A549 (cell line): ENCODE results near the gene CACNA1C. TPM values are rescaled to one million over a fixed set of nuclear protein-coding genes. Genes with fewer than 3 reads are reported as not detected.

Source experiments
- ATAC-seq, 2 experiments: fragments of 200-7000 bp in 1 of 2; fragments of >200 bp in 1 of 2; cut with Nextera tagmentation in 1 of 2; cut with Tn5 transposase in 1 of 2; 3 replicates each; pipeline versions ENCODE4 v1.8.0 to v1.9.1; 2018 to 2020; ENCODE audit warnings: mild to moderate bottlenecking in 1 of 2, moderate library complexity in 1 of 2
- CTCF ChIA-PET: fragments of 300-600 bp; sonication (Branson Sonifier 250); formaldehyde crosslinking; extraction: SDS; loops from one replicate; lab custom pipeline; 2021; ENCODE audit warnings: antibody characterized with exemption, inconsistent platforms; lab: Yijun Ruan, JAX
- POLR2A ChIA-PET: fragments of 350-600 bp; formaldehyde crosslinking; extraction: SDS; loops from one replicate; lab custom pipeline; 2021; ENCODE audit warnings: antibody characterized with exemption, inconsistent platforms; lab: Yijun Ruan, JAX
- DNase-seq, 2 experiments: peaks; one replicate each; pipeline versions ENCODE4 v3.0.0 to v3.0.0-alpha.2; 2011 to 2016; ENCODE audit warnings: low read depth in 1 of 2, low spot score in 1 of 2
- FAIRE-seq: peaks from 2 replicates; lab custom pipeline; 2011; peaks lifted over from hg19 to GRCh38; lab: Jason Lieb, UNC
- H3K27ac ChIP-seq, 2 experiments: fragments of >200 bp; sonication (Bioruptor Twin); formaldehyde crosslinking; 3 replicates each; pipeline ENCODE4 v1.5.1; 2016 to 2017
- H3K4me1 ChIP-seq: fragments of >200 bp; sonication (Bioruptor Twin); formaldehyde crosslinking; 3 replicates; pipeline ENCODE4 v1.6.1; 2016
- H3K4me2 ChIP-seq: fragments of >200 bp; sonication (Bioruptor Twin); formaldehyde crosslinking; 3 replicates; pipeline ENCODE4 v1.6.1; 2016
- H3K4me3 ChIP-seq: fragments of >200 bp; sonication (Bioruptor Twin); formaldehyde crosslinking; 3 replicates; pipeline ENCODE4 v1.5.1; 2016
- H3K9me3 ChIP-seq: fragments of >200 bp; sonication (Bioruptor Twin); formaldehyde crosslinking; 3 replicates; pipeline ENCODE4 v1.6.1; 2016
- BCL3 ChIP-seq: fragments of >200 bp; sonication (Bioruptor Twin); formaldehyde crosslinking; IDR thresholded peaks from 3 replicates; pipeline ENCODE4 v1.6.1; 2016
- CBX2 ChIP-seq: fragments of 200-600 bp; sonication (generic); IDR thresholded peaks from 2 replicates; pipeline ENCODE4 v1.6.1; 2016; ENCODE audit warnings: low read depth, mild to moderate bottlenecking, borderline replicate concordance
- CBX8 ChIP-seq: fragments of 200-600 bp; sonication (generic); IDR thresholded peaks from 2 replicates; pipeline ENCODE4 v1.6.1; 2016
- CEBPB ChIP-seq, 2 experiments: fragments of >200 bp in 1 of 2; sonication (Bioruptor Twin) in 1 of 2; formaldehyde crosslinking in 1 of 2; IDR thresholded peaks; 2 replicates each; pipeline ENCODE4 v1.6.1; 2012 to 2016
- EHF ChIP-seq: fragments of 250-450 bp; sonication (Bioruptor Pico); IDR thresholded peaks from 2 replicates; pipeline ENCODE4 v1.5.0; 2020; ENCODE audit warnings: mild to moderate bottlenecking
- EHMT2 ChIP-seq: fragments of 200-600 bp; sonication (generic); IDR thresholded peaks from 2 replicates; pipeline ENCODE4 v1.6.1; 2016; ENCODE audit warnings: antibody characterized with exemption, low read depth, mild to moderate bottlenecking, moderate library complexity
- EP300 ChIP-seq, 2 experiments: fragments of >200 bp; sonication (Bioruptor Twin); formaldehyde crosslinking; IDR thresholded peaks; 2 replicates in 1 of 2; 3 replicates in 1 of 2; pipeline ENCODE4 v1.6.1; 2016 to 2017
- ESRRA ChIP-seq: fragments of 150-350 bp; IDR thresholded peaks from 2 replicates; pipeline ENCODE4 v1.6.1; 2014; ENCODE audit warnings: mild to moderate bottlenecking, low read length, borderline replicate concordance
- FOSL2 ChIP-seq, 2 experiments: fragments of 450-650 bp in 1 of 2; fragments of >200 bp in 1 of 2; sonication (Bioruptor Twin) in 1 of 2; formaldehyde crosslinking; IDR thresholded peaks; 2 replicates each; pipeline versions ENCODE4 v1.5.0 to v1.6.1; 2016 to 2020; ENCODE audit warnings: mild to moderate bottlenecking in 1 of 2, moderate library complexity in 1 of 2
- FOXS1 ChIP-seq: fragments of 250-450 bp; sonication (Bioruptor Pico); IDR thresholded peaks from 2 replicates; pipeline ENCODE4 v1.5.0; 2020; ENCODE audit warnings: mild to moderate bottlenecking, moderate library complexity
- HDAC2 ChIP-seq: fragments of 200-600 bp; sonication (generic); IDR thresholded peaks from 2 replicates; pipeline ENCODE4 v1.6.1; 2016
- HES2 ChIP-seq: fragments of >200 bp; sonication (Bioruptor Twin); formaldehyde crosslinking; IDR thresholded peaks from 2 replicates; pipeline ENCODE4 v1.6.1; 2016
- HEYL ChIP-seq: fragments of 250-450 bp; sonication (Bioruptor Pico); IDR thresholded peaks from 2 replicates; pipeline ENCODE4 v1.8.0; 2021; ENCODE audit warnings: mild to moderate bottlenecking, moderate library complexity
- HOXA7 ChIP-seq: fragments of 250-450 bp; sonication (Bioruptor Pico); IDR thresholded peaks from 2 replicates; pipeline ENCODE4 v1.5.0; 2020; ENCODE audit warnings: mild to moderate bottlenecking, moderate library complexity
- JUN ChIP-seq, 2 experiments: fragments of >200 bp; sonication (Bioruptor Twin); formaldehyde crosslinking; IDR thresholded peaks; 2 replicates in 1 of 2; 3 replicates in 1 of 2; pipeline ENCODE4 v1.6.1; 2016 to 2017
- JUNB ChIP-seq: fragments of >200 bp; sonication (Bioruptor Twin); formaldehyde crosslinking; IDR thresholded peaks from 2 replicates; pipeline ENCODE4 v1.6.1; 2016
- MAX ChIP-seq: IDR thresholded peaks from 2 replicates; pipeline ENCODE4 v1.6.1; 2012
- MYC ChIP-seq: IDR thresholded peaks from 2 replicates; pipeline ENCODE4 v1.6.1; 2012; ENCODE audit warnings: mild to moderate bottlenecking, inconsistent platforms, low read length, improper control_type of control experiment, borderline replicate concordance
- PBX3 ChIP-seq: IDR thresholded peaks from 2 replicates; pipeline ENCODE4 v1.6.1; 2012
- POLR2AphosphoS2 ChIP-seq: conservative IDR thresholded peaks from 2 replicates; pipeline ENCODE4 v1.6.1; 2012; ENCODE audit warnings: low read length, improper control_type of control experiment, inconsistent platforms
- RCOR1 ChIP-seq: fragments of 150-350 bp; IDR thresholded peaks from 2 replicates; pipeline ENCODE4 v1.6.1; 2014; ENCODE audit warnings: antibody characterized with exemption, low read length, low read depth
- REST ChIP-seq: fragments of 200-600 bp; sonication (generic); IDR thresholded peaks from 2 replicates; pipeline ENCODE4 v1.6.1; 2016; ENCODE audit warnings: antibody characterized with exemption, mild to moderate bottlenecking, moderate library complexity
- RFX5 ChIP-seq: fragments of 450-650 bp; IDR thresholded peaks from 2 replicates; pipeline ENCODE4 v1.7.1; 2014; ENCODE audit warnings: antibody characterized with exemption, mild to moderate bottlenecking, moderate library complexity
- TP53 ChIP-seq: fragments of 250-450 bp; sonication (Bioruptor Pico); IDR thresholded peaks from 2 replicates; pipeline ENCODE4 v1.5.0; 2021; ENCODE audit warnings: mild to moderate bottlenecking, moderate library complexity
- ZNF302 ChIP-seq: fragments of 250-450 bp; sonication (Bioruptor Pico); IDR thresholded peaks from 2 replicates; pipeline ENCODE4 v1.9.0; 2021; ENCODE audit warnings: inconsistent platforms, mild to moderate bottlenecking, moderate library complexity
- ZSCAN20 ChIP-seq: fragments of 250-450 bp; sonication (Bioruptor Pico); IDR thresholded peaks from 2 replicates; pipeline ENCODE4 v1.8.0; 2022; ENCODE audit warnings: mild to moderate bottlenecking, moderate library complexity
- whole genome bisulfite sequencing: methylation state at CpG from one replicate; pipeline ENCODE4 v1.1.6; 2017; ENCODE audit errors: missing lambda C conversion rate; 5-methylcytosine and 5-hydroxymethylcytosine counted together
- polyA plus RNA-seq, 4 experiments: library from polyadenylated mRNA; depleted of rRNA in 3 of 4; stranded (reverse); fragments of >200 nt; fragmentation: RNase III in 1 of 4; extraction: RNeasy Plus Mini Kit Qiagen cat#74134 plus additional on column Dnase treatment in 1 of 4; gene quantifications; 2 replicates in 3 of 4; 3 replicates in 1 of 4; pipeline ENCODE4 v1.2.3, GENCODE V29; 2011 to 2017

The CACNA1C gene
- polyA plus RNA-seq, 2 of the 4 experiments (the other 2 are of a cell fraction): not detected

GRCh38 chr12:2692080-2692479, 639.3 kb downstream of the CACNA1C start:
- peak overlapping the region; percentile 45 for H3K4me3 ChIP-seq
- H3K9me3 ChIP-seq: 0 out of 3 replicates have a peak, but pooled peaks cover 4% of the 10 kb centered on the region
- no peak overlapping the region for H3K27ac ChIP-seq
- no peak for ATAC-seq
- FAIRE-seq: no peak
- CTCF ChIA-PET: interaction anchor here (0.6 to 1.6 kb wide), 2 partner anchors 19 to 92 kb away, joined by 3 to 6 read pairs; no protein-coding TSS in a partner anchor
- TF ChIP-seq FOSL2 (IDR thresholded peaks at IDR 0.05) (no peak), FOSL2 (CRISPR knock-in tag; IDR thresholded peaks at IDR 0.05) (no peak), MAX (no peak), HDAC2 (no peak), HOXA7 (CRISPR knock-in tag) (no peak), ZSCAN20 (CRISPR knock-in tag) (no peak), HES2 (no peak), HEYL (CRISPR knock-in tag) (no peak), EHMT2 (no peak), POLR2AphosphoS2 (no peak), EHF (CRISPR knock-in tag) (no peak), CEBPB (IDR thresholded peaks at IDR 0.05) (no peak), TP53 (no peak), FOXS1 (CRISPR knock-in tag) (no peak), RCOR1 (no peak), EP300 (IDR thresholded peaks at IDR 0.05) (no peak)
- TF ChIP-seq, all 56 proteins: peak for 0
- DNase-seq: no peak
- Histone ChIP-seq H3K4me1 (peaks cover 7% of the 10 kb centered on the region; the same call in 1 of the 3 replicates), H3K4me2 (peak overlapping the region; percentile 96)
- 58% methylated on average over 13 of the region's 13 CpGs for WGBS
- POLR2A ChIA-PET: no interaction called here

GRCh38 chr12:2693244-2693860, 640.6 kb downstream of the CACNA1C start:
- DNase-seq (no peak), ATAC-seq (peak in 1 of 2 experiments; percentile 51; a peak in 3 of 6 replicates), FAIRE-seq (no peak)
- peaks cover 7% of the 10 kb centered on the region; the same call in 1 of the 3 replicates for H3K4me1 ChIP-seq
- no peak overlapping the region for H3K4me2 ChIP-seq
- H3K9me3 ChIP-seq: 0 out of 3 replicates have a peak, but pooled peaks cover 4% of the 10 kb centered on the region
- H3K27ac ChIP-seq: no peak overlapping the region
- 30% methylated on average over 10 of the region's 10 CpGs for WGBS
- CTCF ChIA-PET: interaction anchor here (1.7 kb wide), 1 partner anchor 91 kb away, joined by 3 read pairs; no protein-coding TSS in a partner anchor
- POLR2A ChIA-PET: no interaction called here
- TF ChIP-seq CBX2 (no peak), BCL3 (no peak), ZNF302 (CRISPR knock-in tag) (no peak), TP53 (no peak), CBX8 (no peak), RCOR1 (no peak), JUNB (no peak), MAX (no peak), FOSL2 (IDR thresholded peaks at IDR 0.05) (no peak), FOSL2 (CRISPR knock-in tag; IDR thresholded peaks at IDR 0.05) (no peak), HES2 (no peak)
- H3K4me3 ChIP-seq: no peak overlapping the region

GRCh38 chr12:2693980-2694610, 641.3 kb downstream of the CACNA1C start:
- no peak overlapping the region for H3K4me3 ChIP-seq
- peaks cover 7% of the 10 kb centered on the region; the same call in 1 of the 3 replicates for H3K4me1 ChIP-seq
- H3K9me3 ChIP-seq: 0 out of 3 replicates have a peak, but pooled peaks cover 7% of the 10 kb centered on the region
- 36% methylated on average over 3 of the region's 3 CpGs for WGBS
- POLR2A ChIA-PET: no interaction called here
- H3K4me2 ChIP-seq: no peak overlapping the region
- no peak for DNase-seq
- FAIRE-seq: no peak
- no peak for ATAC-seq
- CTCF ChIA-PET: interaction anchor here (1.7 kb wide), 1 partner anchor 90 kb away, joined by 3 read pairs; no protein-coding TSS in a partner anchor
- H3K27ac ChIP-seq: no peak overlapping the region
- no peak for TF ChIP-seq PBX3
- no peak for TF ChIP-seq CBX2
- TF ChIP-seq ESRRA: no peak
- no peak for TF ChIP-seq HEYL (CRISPR knock-in tag)
- no peak for TF ChIP-seq JUN (IDR thresholded peaks at IDR 0.05)
- TF ChIP-seq MYC: no peak
- no peak for TF ChIP-seq REST
- no peak for TF ChIP-seq RFX5
